Testis (tissue), 3 donors: ENCODE results near the gene NPAP1. TPM values are rescaled to one million over a fixed set of nuclear protein-coding genes. Genes with fewer than 3 reads are reported as not detected.
"Not testable (repeated sequence)": the region's sequence is repeated elsewhere in the genome, so short reads cannot be mapped to it uniquely, and the experiment has no call there.

ENCODE experiments used
- DNase-seq: peaks from one replicate; pipeline ENCODE4 v3.0.0-alpha.2; 2019
- H3K27ac ChIP-seq, 2 donors: fragments of 200-600 bp; sonication (generic); one replicate each; pipeline ENCODE4 v1.5.1; 2019
- H3K27me3 ChIP-seq: fragments of 200-600 bp; sonication (generic); one replicate; pipeline ENCODE4 v1.5.1; 2019
- H3K36me3 ChIP-seq: fragments of 200-600 bp; sonication (generic); one replicate; pipeline ENCODE4 v1.5.1; 2017; ENCODE audit warnings: low read depth; ENCODE audit errors: missing control alignments
- H3K4me1 ChIP-seq: fragments of 200-600 bp; sonication (generic); one replicate; pipeline ENCODE4 v1.5.1; 2019
- H3K4me3 ChIP-seq, 2 donors: fragments of 200-600 bp; sonication (generic); one replicate each; pipeline ENCODE4 v1.5.1; 2017 to 2019
- H3K9me3 ChIP-seq: fragments of 200-600 bp; sonication (generic); one replicate; pipeline ENCODE4 v1.5.1; 2017
- POLR2A ChIP-seq: fragments of 450-650 bp; IDR thresholded peaks from one replicate; pipeline ENCODE4 v1.6.1; 2017; ENCODE audit warnings: antibody characterized with exemption, mild to moderate bottlenecking, moderate library complexity
- WGBS, 2 donors: methylation state at CpG; one replicate each; pipeline ENCODE4 v1.1.5; 2018; 5-methylcytosine and 5-hydroxymethylcytosine counted together
- intact Hi-C: fragments of 100-400 bp; cut with DNase I; formaldehyde crosslinking; loops from one replicate; pipeline ENCODE4 v1.15.1; 2023; ENCODE audit warnings: low total_unique reads
- polyA plus RNA-seq: library from polyadenylated mRNA; stranded (reverse); fragments of 350-450 nt; fragmentation: Illumina TruSeq; extraction: RNeasy Lipid Tissue Mini Kit (QIAGEN cat#74804); gene quantifications from one replicate; pipeline ENCODE4 v1.2.3, GENCODE V29; 2014; ENCODE audit warnings: low read depth, low replicate concordance; ENCODE audit not compliant: insufficient read depth
- total RNA-seq, 2 donors: library from RNA; depleted of rRNA; stranded (reverse); fragments of >200 nt; gene quantifications; one replicate each; pipeline ENCODE4 v1.2.3, GENCODE V29; 2016
- TF ChIP-seq, protein P1 (sequence below), 3 experiments: fragments of 450-650 bp in 2 of 3; fragments of 200-600 bp in 1 of 3; sonication (generic) in 1 of 3; IDR thresholded peaks; one replicate each; pipeline ENCODE4 v1.5.1; 2016 to 2019; ENCODE audit warnings: antibody characterized with exemption in 3 of 3, mild to moderate bottlenecking in 2 of 3, moderate library complexity in 1 of 3

The NPAP1 gene
- total and polyA plus RNA-seq, 3 donors from 2014 or later: 5.3 to 14.6 (median 8.6) TPM

DNA sequence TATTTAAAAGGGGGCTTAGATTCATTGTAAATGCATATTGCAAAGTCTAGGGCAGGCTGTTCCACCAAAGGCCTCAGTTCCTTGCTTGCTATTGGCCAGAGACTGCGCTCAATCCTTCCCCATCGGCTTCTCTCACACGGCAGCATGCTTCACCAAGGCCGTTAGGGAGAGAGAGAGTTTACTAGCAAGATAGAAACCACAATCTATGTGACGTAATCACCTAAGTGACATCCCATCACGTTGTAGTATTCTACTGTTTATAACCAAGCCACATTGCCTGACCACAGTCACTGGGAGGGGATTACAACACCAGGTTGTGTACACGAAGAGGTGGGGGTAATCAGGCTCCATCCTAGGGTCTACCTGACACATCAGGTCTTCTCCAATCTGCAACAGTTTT lies 16.0 kb upstream of the NPAP1 start:
- H3K9me3 ChIP-seq: no peaks in the 10 kb centered on the region
- no peak overlapping the region for H3K4me3 ChIP-seq
- no peak overlapping the region for H3K27ac ChIP-seq
- no peaks in the 10 kb centered on the region for H3K4me1 ChIP-seq
- no peaks in the 10 kb centered on the region for H3K36me3 ChIP-seq
- H3K27me3 ChIP-seq: no peaks in the 10 kb centered on the region
- WGBS, 2 donors: 64 to 74% methylated on average over 7 of the region's 7 CpGs
- TF ChIP-seq, protein P1, sequence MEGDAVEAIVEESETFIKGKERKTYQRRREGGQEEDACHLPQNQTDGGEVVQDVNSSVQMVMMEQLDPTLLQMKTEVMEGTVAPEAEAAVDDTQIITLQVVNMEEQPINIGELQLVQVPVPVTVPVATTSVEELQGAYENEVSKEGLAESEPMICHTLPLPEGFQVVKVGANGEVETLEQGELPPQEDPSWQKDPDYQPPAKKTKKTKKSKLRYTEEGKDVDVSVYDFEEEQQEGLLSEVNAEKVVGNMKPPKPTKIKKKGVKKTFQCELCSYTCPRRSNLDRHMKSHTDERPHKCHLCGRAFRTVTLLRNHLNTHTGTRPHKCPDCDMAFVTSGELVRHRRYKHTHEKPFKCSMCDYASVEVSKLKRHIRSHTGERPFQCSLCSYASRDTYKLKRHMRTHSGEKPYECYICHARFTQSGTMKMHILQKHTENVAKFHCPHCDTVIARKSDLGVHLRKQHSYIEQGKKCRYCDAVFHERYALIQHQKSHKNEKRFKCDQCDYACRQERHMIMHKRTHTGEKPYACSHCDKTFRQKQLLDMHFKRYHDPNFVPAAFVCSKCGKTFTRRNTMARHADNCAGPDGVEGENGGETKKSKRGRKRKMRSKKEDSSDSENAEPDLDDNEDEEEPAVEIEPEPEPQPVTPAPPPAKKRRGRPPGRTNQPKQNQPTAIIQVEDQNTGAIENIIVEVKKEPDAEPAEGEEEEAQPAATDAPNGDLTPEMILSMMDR (IDR thresholded peaks at IDR 0.05): no peak
- TF ChIP-seq POLR2A: no peak
- intact Hi-C loops: no loop called here
- no peak for DNase-seq

DNA sequence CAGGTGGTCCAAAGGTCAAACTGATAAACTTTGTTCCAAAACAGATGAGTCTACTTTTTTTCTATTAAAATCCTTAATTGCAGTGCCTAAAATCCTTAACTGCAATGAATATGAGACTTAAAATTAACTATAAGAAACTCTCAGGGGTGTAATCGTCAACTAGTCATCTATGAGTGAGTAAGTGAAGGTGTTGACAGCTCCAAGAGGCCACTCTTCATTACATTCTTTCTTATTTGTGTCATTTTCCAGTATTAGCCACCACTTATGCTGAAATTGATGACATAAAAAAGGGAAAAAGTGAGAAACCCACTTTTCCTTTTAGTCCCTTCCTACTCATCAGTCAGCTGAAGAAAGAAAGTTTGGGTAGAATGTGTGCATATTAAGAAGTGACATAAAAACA lies 12.6 kb upstream of the NPAP1 start:
- no peak for TF ChIP-seq POLR2A
- TF ChIP-seq, protein P1 (IDR thresholded peaks at IDR 0.05): no peak
- no peak overlapping the region for H3K27ac ChIP-seq
- H3K27me3 ChIP-seq: no peaks in the 10 kb centered on the region
- intact Hi-C loops: no loop called here
- H3K9me3 ChIP-seq: no peaks in the 10 kb centered on the region
- 61 to 64% methylated on average over 1 of the region's 1 CpG for WGBS, 2 donors
- no peak for DNase-seq
- H3K4me3 ChIP-seq: no peak overlapping the region
- no peaks in the 10 kb centered on the region for H3K4me1 ChIP-seq
- H3K36me3 ChIP-seq: no peaks in the 10 kb centered on the region

DNA sequence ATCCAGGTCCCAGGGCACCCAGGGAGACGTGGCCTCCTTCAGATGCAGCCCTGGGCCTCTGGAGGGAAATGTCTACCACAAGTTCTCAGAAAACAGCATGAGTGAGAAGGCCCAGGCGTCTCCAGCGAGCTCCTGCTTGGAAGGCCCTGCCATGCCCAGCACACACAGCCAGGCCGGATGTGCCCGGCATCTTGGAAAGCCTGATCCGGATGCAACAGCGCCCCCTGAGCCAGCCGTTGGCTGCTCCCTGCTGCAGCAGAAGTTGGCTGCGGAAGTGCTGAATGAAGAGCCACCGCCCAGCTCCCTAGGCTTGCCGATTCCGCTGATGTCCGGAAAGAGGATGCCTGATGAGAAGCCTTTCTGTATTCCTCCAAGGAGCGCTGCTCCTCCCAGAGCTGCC lies 856 bp downstream of the NPAP1 start:
- 68 to 76% methylated on average over 4 to 14 of the region's 14 CpGs for WGBS, 2 donors
- H3K9me3 ChIP-seq: no peaks in the 10 kb centered on the region
- peak overlapping the region; percentile 47 to 56 for H3K4me3 ChIP-seq
- no peak for TF ChIP-seq POLR2A
- TF ChIP-seq, protein P1 (IDR thresholded peaks at IDR 0.05): no peak
- no peaks in the 10 kb centered on the region for H3K27me3 ChIP-seq
- H3K4me1 ChIP-seq: no peaks in the 10 kb centered on the region
- intact Hi-C loops: no loop called here
- peak; percentile 63 for DNase-seq
- no peak overlapping the region for H3K27ac ChIP-seq
- no peaks in the 10 kb centered on the region for H3K36me3 ChIP-seq

DNA sequence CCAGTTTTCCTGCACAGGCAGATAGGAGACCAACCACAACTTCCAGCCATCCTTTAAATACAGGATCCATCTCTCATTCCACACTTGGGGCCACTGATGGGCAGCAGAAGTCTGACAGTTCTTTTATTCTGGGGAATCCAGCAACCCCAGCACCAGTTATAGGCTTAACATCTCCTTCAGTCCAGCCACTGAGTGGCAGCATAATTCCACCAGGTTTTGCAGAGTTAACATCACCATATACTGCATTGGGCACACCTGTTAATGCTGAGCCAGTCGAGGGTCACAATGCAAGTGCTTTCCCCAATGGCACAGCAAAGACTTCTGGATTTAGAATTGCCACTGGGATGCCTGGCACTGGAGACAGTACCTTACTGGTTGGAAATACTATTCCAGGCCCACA lies 2.9 kb downstream of the NPAP1 start:
- Histone ChIP-seq H3K4me3 (no peak overlapping the region), H3K36me3 (no peaks in the 10 kb centered on the region), H3K4me1 (peaks cover 4% of the 10 kb centered on the region), H3K9me3 (no peaks in the 10 kb centered on the region), H3K27ac (no peak overlapping the region), H3K27me3 (no peaks in the 10 kb centered on the region)
- no peak for DNase-seq
- TF ChIP-seq, protein P1 (IDR thresholded peaks at IDR 0.05): no peak
- no peak for TF ChIP-seq POLR2A
- intact Hi-C loops: no loop called here
- 29 to 68% methylated on average over 1 of the region's 1 CpG for WGBS, 2 donors

DNA sequence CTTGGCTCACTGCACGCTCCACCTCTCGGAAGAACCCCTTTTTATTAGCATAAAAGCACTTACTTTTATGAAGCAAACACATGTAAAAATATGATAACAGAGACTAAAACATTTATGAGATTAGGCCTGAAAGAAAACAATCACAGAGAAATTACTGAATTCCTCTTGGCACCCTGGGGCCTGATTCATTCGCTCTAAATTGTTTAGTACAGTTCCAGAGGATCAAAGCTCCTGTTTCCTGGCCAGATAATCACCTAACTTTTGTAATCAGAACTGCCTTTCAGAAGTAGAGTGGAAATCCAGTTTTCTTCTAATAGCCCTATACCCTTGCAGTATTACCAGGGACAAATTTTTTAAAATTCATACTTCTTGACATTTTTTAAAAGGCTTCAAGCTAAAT lies 6.4 kb downstream of the NPAP1 start:
- Histone ChIP-seq H3K27me3 (no peaks in the 10 kb centered on the region), H3K4me1 (peaks cover 4% of the 10 kb centered on the region), H3K36me3 (no peaks in the 10 kb centered on the region), H3K4me3 (no peak overlapping the region), H3K9me3 (no peaks in the 10 kb centered on the region), H3K27ac (no peak overlapping the region)
- no peak for DNase-seq
- intact Hi-C loops: no loop called here
- WGBS, 2 donors: 54 to 63% methylated on average over 3 of the region's 3 CpGs
- no peak for TF ChIP-seq POLR2A
- TF ChIP-seq, protein P1 (IDR thresholded peaks at IDR 0.05): no peak

DNA sequence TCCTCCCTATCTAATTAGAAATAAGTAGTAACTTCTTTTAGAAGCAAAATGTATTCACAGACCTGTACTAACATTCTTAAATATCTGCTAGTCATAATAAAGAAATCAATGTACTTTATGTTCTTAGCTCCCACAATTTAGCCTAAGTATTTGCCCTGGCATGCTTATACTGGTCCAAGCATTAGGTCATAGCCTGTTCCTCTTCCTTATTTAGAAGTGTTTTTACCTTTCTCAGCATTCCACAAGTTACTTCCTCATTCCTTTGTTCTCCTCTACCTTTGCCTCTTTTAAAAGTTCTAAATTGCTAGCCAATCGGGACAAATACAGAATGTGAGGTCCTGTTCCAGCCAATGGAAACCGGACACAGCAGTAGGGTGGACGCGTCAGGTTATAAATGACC lies 7.3 kb downstream of the NPAP1 start:
- DNase-seq, H3K9me3 ChIP-seq, H3K4me1 ChIP-seq, intact Hi-C loops, H3K36me3 ChIP-seq, H3K27ac ChIP-seq, H3K27me3 ChIP-seq, H3K4me3 ChIP-seq: not testable (repeated sequence)
- WGBS, 2 donors: 92 to 95% methylated on average over 4 of the region's 4 CpGs
